HG02678 (cell line): ENCODE data around the gene TCERG1L.
"Not testable (repeated sequence)": the region's sequence is repeated elsewhere in the genome, so short reads cannot be mapped to it uniquely, and the experiment has no call there.

Source experiments
- ATAC-seq: cut with Tn5 transposase; IDR thresholded peaks from one replicate; pipeline ENCODE4 v1.9.1; 2021; ENCODE audit warnings: mild to moderate bottlenecking, moderate library complexity; ENCODE audit not compliant: unreplicated experiment

TCERG1L gene

DNA sequence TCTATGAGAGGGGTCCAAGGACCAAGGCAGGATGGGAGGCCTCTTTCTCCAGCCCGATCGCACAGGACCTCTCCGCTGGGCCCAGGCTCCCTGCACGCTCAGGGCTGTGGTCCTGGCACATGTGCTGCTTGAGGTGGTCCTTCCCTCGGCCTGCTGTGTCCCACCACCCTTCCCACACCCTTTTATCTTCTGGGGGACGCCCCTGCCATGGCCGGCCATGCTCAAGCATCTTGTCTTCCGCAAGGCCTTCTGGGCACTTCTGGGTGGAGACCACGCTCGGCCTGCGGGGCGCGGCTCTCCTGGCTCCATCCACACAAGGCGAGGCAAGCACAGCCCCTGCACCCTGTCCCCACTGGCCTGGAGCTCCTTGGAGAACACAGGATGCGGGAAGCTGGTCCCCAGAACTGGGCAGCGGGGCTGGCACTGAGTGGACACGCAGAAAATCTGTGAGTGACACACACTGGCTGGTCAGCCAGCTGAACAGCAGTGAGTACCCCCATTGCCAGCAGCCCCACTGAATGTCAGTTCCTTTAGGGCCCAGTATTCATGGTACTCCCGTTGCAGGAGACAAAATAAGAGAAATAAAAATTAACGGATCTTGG lies 115.9 kb downstream of the TCERG1L start:
- ATAC-seq: no peak

DNA sequence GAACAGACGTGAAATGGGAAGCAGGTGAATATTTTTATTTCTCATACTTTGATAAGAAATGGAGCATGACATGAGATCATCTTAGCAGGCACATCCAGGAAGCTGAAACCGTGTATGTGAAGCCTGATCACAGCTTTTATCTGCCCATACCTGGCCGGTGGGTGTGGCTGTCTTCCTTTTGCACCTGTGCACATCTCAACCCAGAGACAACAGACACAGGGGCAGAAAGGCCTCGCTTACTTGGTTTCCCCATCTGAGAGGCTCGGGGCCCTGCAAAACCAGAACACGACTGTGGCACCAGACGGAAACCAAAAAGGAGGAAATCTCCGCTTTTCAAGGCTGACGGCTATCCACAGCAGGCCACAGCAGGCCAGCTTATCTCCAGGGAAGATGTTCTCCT lies 116.4 kb downstream of the TCERG1L start:
- ATAC-seq: no peak

DNA sequence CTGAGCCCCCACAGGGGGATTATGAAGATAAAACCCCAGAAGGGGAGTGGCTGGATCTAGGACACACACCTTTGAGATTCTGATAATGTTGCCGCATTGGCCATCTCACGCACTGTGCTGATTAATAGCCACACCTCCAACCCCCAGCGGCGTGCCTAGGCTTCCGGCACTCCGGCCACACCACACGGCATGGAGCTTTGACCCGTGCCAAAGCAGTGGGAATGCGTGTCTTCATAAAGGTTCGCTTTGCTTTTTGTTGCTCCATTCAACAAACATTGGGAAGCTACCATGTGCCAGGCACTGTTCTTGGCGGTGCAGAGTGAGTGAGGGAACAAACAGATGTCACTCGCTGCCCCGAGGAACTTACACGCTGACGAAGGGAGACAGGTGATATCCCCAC lies 117.6 kb downstream of the TCERG1L start:
- no peak for ATAC-seq

DNA sequence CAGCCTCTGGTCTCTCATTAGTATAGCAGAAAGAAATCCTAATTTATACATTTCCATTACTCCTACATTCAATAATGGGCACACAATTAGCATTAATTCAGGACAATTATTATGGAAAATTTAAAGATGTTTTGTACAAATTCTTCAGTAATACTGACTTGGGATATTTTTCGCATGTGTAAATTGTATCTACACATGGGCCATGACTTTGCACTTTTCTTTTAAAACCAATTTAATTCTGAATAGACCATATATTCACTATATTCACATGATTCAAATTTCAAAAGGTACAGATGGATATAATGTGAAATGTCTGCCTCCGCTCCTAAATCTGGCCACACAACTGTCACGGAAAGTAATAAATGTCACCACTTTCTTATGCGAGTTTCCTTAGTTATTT lies 123.0 kb downstream of the TCERG1L start:
- no peak for ATAC-seq

DNA sequence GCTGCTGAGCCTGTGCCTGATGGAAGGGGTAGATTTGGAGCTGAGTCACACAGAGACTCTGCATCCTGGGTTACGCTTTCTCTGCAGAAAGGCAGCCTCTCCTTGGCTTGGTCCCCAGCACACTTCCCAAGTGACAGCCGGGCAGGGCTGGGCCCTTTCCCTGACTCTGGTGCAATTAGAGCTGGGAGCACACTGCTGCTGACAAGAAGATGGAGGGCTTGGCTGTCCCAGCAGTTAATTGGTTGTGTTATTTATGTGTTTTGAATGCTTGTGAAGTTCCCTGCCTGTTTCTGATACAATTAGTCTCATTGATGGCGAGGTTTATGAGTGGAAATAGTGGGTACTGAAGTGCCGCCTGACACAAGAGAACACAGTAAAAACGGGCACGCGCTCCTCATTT lies 123.6 kb downstream of the TCERG1L start:
- no peak for ATAC-seq

DNA sequence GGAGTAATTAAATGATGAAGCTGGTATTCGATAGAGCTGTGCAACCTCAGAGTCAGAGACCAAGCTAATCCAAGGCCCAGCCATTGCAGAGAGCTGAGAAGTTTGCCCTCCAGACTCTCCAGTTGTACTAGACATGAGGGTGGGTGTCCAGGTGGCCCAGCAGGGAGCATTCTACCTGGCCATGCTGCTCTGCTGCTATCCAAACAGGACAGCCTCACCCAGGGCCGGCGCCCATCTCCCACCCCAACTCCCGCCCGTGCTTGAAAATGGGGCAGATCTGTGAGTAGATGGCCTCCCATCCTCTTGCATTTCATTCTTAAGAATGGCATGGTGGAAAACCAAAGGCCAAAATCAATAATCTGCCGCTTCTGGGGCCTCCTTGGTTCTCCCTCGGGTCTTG lies 124.2 kb downstream of the TCERG1L start:
- no peak for ATAC-seq

DNA sequence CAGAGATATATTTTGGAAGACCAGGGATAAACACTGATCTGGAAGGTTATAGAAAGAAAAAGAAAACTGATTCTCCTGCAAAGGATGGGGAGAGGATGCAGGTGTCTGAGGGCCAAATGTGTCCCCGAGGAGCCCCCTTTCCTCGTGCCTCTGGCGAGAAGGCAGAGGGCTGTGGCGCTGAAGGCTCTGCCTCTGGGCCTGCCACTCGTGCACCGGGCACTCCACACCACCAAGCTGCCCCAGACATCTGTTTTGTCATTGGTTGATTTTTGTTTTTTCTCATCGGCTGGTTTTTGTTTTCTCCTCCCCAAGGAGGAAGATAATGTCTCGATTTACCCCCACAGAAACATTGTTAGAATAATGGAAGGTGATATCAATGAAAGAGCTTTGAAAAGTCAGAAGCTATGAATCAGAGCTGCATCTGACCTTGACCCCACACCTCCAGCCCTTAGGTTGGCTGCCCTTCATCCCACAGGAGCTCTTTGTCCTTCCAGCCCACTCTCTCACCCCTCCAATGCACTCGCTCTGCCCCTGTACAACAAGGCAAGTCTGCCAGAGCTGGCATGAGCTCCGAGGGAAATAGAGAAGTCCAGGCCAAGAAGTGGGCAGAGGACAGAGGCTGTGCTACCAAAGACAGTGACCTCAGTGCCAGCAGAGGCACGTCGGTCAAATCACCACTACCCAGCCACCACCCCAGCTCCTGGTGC lies 124.8 kb downstream of the TCERG1L start:
- no peak for ATAC-seq

DNA sequence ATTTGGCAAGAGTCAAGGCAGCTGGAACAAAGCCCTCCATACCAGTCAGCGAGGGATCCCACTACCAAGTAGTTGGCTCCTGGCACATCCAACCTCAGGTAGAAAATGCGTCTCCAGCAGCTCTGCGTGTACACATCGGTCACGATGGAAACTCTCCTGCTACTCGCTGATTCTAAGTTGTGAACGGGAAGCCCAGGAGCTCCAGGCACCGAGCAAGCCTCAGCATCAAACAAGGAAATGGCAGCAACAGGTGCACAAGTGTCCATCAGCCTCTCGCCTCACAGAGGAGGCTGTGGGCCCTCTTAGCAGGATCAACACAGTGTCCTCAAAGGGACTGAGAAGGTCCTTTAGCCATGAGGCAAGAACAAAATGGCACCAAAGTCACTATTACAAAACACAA lies 127.0 kb downstream of the TCERG1L start:
- ATAC-seq: no peak

DNA sequence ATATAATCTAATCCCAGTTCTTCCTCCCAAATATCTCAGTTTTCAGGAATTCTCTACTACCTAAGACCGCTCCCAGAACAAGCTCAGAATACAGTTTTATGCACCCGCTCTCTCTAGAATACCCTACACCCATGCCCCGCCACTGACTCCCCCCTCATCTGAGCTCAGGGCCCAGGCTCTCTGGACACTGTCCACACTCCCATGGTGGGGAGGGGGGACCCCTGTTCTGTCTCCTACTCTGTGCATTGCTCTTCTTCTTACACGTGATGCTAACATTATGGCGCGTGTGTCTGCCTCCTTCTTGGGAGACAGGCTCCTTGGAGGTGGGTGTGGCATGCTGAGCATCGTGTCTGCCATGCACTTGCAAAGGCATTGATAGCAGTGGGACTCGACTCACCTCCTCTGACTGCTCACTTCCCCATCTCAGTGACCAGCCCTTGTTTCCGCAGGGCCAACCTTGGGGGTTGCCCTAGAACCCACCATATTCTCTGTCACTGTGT lies 127.9 kb downstream of the TCERG1L start:
- ATAC-seq: no peak

DNA sequence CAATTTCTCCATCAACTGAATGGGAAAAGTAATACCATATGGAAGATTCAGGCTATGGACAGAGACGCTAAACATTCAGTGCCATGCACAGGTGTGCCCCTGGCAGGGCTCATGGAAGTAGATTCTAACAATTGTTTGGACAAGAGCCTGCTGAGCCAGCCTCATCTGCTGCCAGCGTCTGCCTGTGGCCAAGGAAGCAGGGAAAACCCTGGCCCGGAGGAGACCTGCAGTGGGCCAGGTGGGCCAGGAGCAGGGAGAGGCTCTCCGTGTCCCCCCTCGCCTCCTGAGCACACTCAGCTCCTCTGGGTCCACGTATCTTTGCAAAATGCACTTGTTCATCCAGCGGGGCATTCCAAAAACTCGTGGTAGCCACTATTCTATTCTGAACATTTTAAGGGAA lies 130.1 kb downstream of the TCERG1L start:
- ATAC-seq: no peak

DNA sequence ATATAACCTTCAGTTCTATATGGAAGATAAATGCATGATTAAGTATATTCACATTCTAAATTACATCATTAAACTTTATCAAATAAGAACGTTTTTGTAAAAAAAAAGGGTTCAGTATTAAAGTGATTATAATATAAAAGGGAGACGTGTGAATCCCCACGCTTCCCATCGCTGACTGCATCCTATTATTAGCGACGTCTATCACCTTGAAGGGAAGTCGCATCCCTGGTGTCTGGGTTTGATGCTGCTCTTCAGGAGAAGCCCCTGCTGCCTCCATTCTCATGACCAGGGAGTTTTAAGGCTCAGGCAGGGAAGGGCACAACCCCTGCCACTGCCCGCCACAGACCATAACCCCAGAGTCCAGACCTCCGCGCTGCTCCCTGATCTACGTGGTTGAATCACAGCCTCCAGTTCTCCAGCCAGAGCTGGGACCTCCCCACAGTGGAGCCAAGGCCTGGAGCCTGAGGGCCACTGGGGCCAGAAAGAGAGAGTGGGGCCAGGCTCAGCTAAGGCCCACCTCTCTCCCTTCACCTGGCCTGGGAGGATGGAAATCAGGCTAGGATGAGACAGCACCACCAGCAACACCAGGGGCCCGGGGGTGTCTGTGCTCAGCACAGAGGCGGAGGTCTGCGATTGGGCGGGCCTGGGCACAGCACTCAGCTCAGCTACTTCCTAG lies 130.6 kb downstream of the TCERG1L start:
- no peak for ATAC-seq

DNA sequence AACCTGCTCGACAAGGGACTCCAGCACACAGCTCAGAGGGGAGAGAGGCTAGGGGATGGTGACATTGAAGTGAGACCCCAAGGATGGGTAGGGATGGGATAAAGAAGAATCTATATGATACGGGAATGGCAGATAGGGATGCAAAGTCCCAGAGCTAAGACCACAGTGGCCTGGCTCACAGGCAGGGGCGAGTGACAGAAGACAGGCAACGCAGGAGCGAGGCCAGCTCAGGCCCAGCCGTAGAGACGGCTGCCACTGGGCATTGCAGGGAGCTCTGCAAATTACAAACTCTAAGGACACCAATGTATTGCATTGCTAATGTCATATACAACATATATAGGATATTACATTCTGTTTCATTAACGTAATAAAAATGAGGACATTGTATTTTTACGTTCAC lies 131.4 kb downstream of the TCERG1L start:
- no peak for ATAC-seq

DNA sequence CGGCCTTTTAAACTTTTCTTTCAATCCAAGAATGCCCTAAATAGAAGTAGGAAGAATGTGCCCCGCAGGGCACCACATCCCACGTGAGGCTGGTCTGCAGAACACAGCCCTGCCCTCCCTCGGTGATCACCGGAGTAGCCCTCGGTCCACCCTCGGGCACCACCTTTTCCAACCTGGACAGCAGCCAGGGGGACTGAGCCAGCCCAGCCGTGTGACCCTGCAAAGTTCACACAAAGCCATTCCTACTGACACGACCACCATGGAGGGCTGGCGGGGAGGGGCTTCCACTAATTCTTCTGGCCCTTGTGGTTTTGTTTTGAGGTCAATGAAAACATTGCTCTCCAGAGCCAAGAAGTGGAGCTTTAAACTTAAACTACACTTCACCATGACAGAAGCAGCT lies 132.2 kb downstream of the TCERG1L start:
- no peak for ATAC-seq

DNA sequence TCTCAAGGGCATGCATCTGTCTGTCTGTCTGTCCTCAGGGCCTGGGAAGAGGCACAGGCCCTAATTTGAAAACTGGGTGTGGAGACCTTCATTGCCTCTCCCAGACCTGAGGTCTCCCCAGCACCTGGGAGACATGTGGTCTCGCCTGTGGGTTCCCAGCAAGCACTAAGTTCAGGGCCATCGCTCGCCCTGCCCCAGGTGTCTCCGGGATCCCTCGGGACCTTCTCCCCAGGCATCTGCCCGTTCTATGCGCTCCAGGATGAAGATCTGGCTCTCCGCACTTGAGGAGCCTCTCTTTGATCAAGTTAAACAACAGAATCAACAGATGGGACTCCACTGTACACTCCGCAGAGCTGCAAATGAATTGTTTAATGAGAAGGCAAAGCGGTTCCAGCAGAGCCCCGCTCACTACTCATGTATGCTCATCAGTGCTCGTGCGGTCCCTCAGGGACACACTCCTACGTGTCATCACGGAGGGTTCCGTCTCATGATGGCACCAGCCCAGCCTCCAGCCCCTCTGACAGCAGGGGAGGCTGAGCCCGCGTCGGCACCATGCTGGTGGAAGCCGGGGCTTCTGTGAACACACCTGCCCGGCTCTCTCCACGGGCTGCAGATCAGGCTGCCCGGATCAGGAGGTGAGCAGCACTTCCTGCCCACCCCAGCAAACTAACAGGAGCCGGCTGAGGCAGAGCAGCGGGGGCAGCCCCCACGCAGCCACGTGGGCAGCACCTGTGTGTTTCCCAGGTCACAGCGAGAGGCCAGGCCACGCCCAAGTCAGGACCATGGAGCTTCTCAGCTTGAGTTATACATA lies 132.8 kb downstream of the TCERG1L start:
- ATAC-seq: no peak

DNA sequence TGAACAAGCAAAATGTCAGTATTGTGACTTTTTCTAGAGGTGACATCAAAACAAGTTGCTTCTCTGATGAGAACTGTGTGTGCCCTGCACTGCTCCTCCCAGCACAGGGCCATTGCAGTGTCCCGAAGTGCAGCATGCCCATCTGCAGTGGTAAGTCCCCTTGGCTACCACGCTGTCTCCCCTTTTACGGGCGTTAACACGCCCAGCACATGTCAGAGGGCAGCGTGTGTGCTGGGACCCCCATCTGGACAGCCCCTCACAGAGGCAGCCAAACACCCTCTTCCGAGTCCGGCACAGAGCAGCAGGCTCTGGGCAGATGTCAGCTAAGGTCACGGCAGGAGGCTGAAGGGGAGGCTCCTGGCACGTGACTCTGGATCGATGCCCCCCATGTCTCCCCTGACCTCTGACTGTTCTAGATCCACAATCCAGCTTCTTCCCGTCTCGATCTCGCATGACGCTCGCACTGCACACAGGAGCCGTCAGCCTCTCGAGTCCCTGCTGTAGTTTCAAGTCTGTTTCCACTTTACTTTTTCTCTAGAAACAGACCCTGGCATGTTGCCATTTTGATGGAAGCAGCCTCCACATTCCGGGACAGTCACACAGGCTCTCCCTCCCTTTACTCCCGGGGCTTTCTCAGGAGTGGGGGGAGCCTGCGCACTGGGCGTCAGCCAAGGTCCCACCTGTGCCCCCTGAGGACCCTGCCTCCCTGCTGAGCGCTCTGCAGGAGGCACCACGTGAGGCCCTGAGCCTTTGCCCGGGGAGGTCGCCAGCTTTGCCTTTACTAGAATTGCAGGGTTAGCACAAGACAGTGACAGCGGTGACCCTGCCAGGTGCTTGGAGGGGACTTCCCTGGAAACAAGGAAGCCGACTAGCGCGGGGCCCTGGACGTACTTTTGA lies 133.8 kb downstream of the TCERG1L start:
- ATAC-seq: no peak

DNA sequence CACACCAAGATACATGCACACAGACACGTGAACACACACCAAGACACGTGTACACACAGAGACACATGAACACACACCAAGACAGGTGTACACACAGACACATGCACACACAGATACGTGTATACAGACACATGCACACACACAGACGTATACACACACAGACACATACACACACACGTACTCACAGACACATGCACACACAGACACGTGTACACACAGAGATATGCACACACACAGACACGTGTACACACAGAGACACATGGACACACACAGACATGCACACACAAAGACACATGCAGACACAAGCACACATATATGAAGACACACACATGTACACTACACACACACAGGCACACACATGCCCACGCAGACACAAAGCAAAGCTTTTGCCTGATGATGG lies 134.6 kb downstream of the TCERG1L start:
- no peak for ATAC-seq

DNA sequence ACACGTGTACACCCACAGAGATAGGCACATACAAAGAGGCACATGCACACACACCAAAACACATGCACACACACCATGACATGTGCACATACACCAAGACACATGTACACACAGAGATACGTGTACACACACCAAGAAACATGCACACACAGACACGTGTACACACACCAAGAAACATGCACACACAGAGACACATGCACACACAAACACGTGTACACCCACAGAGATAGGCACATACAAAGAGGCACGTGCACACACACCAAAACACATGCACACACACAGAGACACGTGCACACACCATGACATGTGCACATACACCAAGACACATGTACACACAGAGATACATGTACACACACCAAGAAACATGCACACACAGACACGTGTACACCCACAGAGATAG lies 135.2 kb downstream of the TCERG1L start:
- ATAC-seq: not testable (repeated sequence)

DNA sequence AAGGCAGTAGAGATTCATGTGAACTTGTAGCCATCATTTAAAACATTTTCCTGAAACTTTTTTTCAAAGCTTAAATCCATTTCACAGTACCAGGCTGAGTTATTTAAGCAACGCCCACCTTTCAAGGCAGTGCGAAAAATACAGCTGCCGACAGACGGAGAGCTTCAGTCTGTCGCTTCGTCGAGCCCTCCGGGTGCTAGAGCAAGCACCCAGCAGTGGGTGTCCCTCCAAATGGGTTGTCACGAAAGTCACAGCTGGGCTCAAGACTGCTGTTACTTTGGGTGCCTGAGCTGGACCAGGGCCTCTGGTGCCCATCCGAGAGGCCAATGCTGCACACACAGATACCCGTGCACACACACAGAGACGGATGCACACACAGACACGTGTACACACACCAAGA lies 135.6 kb downstream of the TCERG1L start:
- ATAC-seq: no peak

DNA sequence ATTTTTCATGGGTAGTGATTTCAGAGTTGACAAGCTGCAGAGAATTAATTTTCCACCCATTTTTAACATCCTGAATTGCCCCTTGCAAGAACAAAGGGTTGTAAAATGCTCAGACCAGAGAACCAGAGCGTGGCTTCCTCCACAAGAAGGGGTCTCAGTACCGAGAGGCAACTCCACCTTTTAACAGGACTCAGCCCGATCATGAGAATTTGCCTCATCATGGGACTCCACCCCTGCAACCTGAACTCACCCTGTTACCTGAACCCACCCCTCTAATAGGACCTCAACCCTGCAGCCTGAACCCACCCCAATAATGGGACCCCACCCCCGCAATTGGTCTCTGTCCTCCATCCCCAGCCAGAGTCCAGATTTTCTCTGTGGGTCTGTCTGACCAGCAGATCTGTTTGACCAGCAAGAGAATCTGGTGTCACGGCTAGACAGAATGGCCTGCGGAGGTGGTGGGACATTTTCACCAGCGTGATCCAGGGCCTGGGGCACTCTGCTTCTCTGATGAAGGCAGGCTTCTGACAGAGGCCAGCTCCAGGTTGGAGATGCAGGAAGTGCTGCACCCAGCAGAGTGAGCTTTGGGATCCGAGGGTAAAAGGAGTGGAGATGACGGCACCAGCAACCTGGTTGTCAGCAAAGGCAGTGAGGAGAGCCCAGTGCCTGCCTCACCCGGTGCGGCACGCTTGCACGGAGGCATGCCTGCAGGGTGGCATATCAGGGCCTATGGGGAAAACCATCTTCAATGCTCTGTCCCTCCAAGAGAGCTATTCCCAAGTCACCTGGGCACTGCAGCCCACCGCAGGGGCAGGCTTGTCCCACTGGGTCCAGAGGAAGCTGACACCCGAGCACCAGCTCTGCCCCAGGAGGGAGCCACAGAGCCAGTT lies 136.6 kb downstream of the TCERG1L start:
- ATAC-seq: no peak
